Gastroesophageal sphincter (tissue), 4 donors: ENCODE results near the gene ADPRHL1. TPM values are rescaled to one million over a fixed set of nuclear protein-coding genes. Genes with fewer than 3 reads are reported as not detected.

Experiments used
- ATAC-seq: fragments of 150-250 bp; one replicate; pipeline ENCODE4 v1.9.1; 2016; ENCODE audit warnings: mild to moderate bottlenecking, moderate library complexity
- H3K27ac ChIP-seq, 4 donors: fragments of 200-600 bp; sonication (generic) in 3 of 4; 1 replicate in 3 of 4; 2 replicates in 1 of 4; pipeline ENCODE4 v1.5.1; 2016 to 2019
- H3K27me3 ChIP-seq: fragments of 200-600 bp; sonication (generic); one replicate; pipeline ENCODE4 v1.5.1; 2019
- H3K36me3 ChIP-seq, 2 donors: fragments of 200-600 bp; sonication (generic); one replicate each; pipeline ENCODE4 v1.5.1; 2019; ENCODE audit warnings: control low read depth in 1 of 2
- H3K4me1 ChIP-seq, 3 donors: fragments of 200-600 bp; sonication (generic); 1 replicate in 2 of 3; 2 replicates in 1 of 3; pipeline ENCODE4 v1.5.1; 2016 to 2019; ENCODE audit warnings: control low read depth in 2 of 3
- H3K4me3 ChIP-seq, 2 donors: fragments of 200-600 bp; sonication (generic); one replicate each; pipeline ENCODE4 v1.5.1; 2019; ENCODE audit warnings: mild to moderate bottlenecking in 1 of 2, moderate library complexity in 1 of 2
- H3K9me3 ChIP-seq, 3 donors: fragments of 200-600 bp; sonication (generic); one replicate each; pipeline ENCODE4 v1.5.1; 2017 to 2019; ENCODE audit warnings: control low read depth in 2 of 3
- EP300 ChIP-seq: sonication (generic); formaldehyde crosslinking; IDR thresholded peaks from one replicate; pipeline ENCODE4 v1.6.1; 2017; ENCODE audit warnings: antibody characterized with exemption, mild to moderate bottlenecking
- POLR2A ChIP-seq, 2 donors: fragments of 450-650 bp; IDR thresholded peaks; one replicate each; pipeline ENCODE4 v1.6.1; 2017; ENCODE audit warnings: antibody characterized with exemption in 2 of 2, mild to moderate bottlenecking in 2 of 2, moderate library complexity in 1 of 2
- POLR2AphosphoS5 ChIP-seq: sonication (generic); formaldehyde crosslinking; IDR thresholded peaks from one replicate; pipeline ENCODE4 v1.6.1; 2017; ENCODE audit warnings: antibody characterized with exemption
- WGBS, 2 donors: methylation state at CpG; one replicate each; pipeline ENCODE4 v1.1.5; 2018; ENCODE audit warnings: low coverage in 1 of 2; 5-methylcytosine and 5-hydroxymethylcytosine counted together
- total RNA-seq, 4 donors: library from RNA; depleted of rRNA; stranded (reverse); fragments of >200 nt; gene quantifications; one replicate each; pipeline ENCODE4 v1.1.0, GENCODE V29; 2016
- TF ChIP-seq, protein P1 (sequence below), 4 experiments: fragments of 200-600 bp in 2 of 4; fragments of 450-650 bp in 2 of 4; sonication (generic) in 1 of 4; IDR thresholded peaks; one replicate each; pipeline ENCODE4 v1.5.1; 2017 to 2019; ENCODE audit warnings: antibody characterized with exemption in 4 of 4, mild to moderate bottlenecking in 2 of 4, moderate library complexity in 2 of 4

ADPRHL1 gene
- total RNA-seq, 4 donors from 2014 or later = 4.7 to 33.8 (median 8.9) TPM

DNA sequence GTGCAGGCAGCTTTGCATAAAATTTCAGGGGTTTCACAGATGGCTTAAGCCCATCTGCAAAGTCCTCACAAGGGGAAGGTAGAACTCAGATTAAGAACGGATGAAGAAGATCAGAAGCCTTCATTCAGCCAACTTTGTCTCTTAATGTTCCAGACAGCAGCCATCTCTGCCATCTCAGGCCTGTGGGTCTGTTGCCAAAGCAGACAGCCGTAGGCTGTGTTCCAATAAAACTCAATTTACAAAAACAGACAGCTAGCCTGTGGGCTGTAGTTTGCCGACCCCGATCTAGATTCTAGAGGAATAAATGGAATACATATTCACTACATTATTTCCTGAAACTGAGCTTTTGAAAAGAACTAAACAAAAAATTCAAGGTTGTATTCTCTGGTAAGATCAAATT, 33.4 kb upstream of the ADPRHL1 start:
- H3K4me1 ChIP-seq = peaks cover 3 to 82% (median 15%) of the 10 kb centered on the region in 3 donors
- peaks cover 0 to 5% of the 10 kb centered on the region in 2 donors for H3K36me3 ChIP-seq
- no peaks in the 10 kb centered on the region for H3K27me3 ChIP-seq
- ATAC-seq = no peak
- no peak overlapping the region for H3K4me3 ChIP-seq
- TF ChIP-seq EP300 (no peak), POLR2AphosphoS5 (no peak), POLR2A (IDR thresholded peaks at IDR 0.05) (no peak)
- TF ChIP-seq, protein P1, sequence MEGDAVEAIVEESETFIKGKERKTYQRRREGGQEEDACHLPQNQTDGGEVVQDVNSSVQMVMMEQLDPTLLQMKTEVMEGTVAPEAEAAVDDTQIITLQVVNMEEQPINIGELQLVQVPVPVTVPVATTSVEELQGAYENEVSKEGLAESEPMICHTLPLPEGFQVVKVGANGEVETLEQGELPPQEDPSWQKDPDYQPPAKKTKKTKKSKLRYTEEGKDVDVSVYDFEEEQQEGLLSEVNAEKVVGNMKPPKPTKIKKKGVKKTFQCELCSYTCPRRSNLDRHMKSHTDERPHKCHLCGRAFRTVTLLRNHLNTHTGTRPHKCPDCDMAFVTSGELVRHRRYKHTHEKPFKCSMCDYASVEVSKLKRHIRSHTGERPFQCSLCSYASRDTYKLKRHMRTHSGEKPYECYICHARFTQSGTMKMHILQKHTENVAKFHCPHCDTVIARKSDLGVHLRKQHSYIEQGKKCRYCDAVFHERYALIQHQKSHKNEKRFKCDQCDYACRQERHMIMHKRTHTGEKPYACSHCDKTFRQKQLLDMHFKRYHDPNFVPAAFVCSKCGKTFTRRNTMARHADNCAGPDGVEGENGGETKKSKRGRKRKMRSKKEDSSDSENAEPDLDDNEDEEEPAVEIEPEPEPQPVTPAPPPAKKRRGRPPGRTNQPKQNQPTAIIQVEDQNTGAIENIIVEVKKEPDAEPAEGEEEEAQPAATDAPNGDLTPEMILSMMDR (IDR thresholded peaks at IDR 0.05) = no peak
- WGBS, 2 donors = 53 to 90% methylated on average over 3 to 4 of the region's 4 CpGs
- H3K27ac ChIP-seq = no peak overlapping the region
- no peaks in the 10 kb centered on the region for H3K9me3 ChIP-seq

DNA sequence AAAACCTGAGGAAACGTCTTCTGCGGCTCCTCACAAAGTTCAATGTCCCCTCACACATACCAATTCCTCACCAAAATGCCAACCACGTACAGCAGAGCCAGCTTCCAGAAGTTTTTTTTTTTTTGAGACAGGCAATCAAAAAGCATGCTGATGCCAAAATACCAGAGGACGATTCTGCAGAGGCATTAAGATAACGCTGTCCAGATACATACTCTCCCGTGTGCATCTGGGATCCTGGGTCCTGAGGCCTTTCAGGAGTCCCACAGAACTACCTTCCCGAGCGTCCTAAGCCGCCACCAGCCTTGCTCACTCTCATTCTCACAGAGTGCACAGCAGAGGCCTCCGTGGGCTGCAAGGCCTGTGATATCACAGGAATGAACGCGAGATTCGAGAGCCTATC, 32.3 kb upstream of the ADPRHL1 start:
- Histone ChIP-seq H3K4me1 (peaks cover 3 to 82% (median 15%) of the 10 kb centered on the region in 3 donors), H3K27ac (no peak overlapping the region), H3K4me3 (no peak overlapping the region), H3K36me3 (peaks cover 0 to 5% of the 10 kb centered on the region in 2 donors), H3K27me3 (no peaks in the 10 kb centered on the region), H3K9me3 (no peaks in the 10 kb centered on the region)
- WGBS, 2 donors = 63 to 79% methylated on average over 10 to 13 of the region's 13 CpGs
- TF ChIP-seq POLR2AphosphoS5 = no peak
- TF ChIP-seq, protein P1 (IDR thresholded peaks at IDR 0.05) = no peak
- no peak for TF ChIP-seq EP300
- TF ChIP-seq POLR2A (IDR thresholded peaks at IDR 0.05) = no peak
- no peak for ATAC-seq

DNA sequence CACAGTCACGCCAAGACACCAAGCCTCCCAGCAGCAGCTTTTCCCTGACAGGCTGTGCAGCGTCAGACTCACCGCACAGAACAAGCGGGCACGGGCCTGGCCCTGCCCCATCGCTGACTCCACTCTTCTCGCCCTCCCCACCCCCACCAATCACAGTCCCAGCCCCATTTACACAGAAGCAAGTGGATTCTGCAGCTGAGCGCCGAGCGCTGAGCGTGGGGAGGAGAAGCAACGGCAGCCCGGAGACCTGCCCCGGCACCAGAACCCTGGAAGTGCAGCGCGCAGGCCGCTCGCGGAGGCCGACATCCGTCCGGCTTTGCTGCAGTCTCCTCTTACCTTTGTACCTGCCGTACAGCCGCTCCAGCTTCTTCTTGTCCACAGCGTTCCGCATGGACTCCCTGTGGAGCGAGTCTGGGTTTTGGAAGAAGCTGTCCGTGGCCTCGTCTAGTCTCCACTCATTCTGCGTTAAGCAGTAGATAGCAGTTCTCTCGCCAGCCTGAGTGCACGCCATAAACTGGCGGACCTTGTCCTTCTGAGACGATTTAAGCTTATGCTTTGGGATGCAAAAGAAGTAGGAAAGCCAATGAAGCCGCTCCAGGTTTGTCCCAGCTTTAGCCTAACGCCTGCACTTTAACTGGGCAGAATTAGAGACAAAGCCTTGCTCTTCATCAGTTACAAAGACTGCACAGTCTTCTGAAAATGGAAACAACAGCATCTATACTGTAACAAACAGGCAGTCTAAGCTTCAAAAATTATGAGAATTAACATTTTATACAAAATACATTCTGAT, 30.4 kb upstream of the ADPRHL1 start:
- WGBS, 2 donors = 94 to 100% methylated on average over 2 to 23 of the region's 36 CpGs
- no peaks in the 10 kb centered on the region for H3K9me3 ChIP-seq
- peaks cover 0 to 23% of the 10 kb centered on the region in 2 donors for H3K36me3 ChIP-seq
- no peak for ATAC-seq
- no peak overlapping the region for H3K4me3 ChIP-seq
- H3K27ac ChIP-seq = no peak overlapping the region
- H3K27me3 ChIP-seq = no peaks in the 10 kb centered on the region
- peaks cover 0 to 68% (median 4%) of the 10 kb centered on the region in 3 donors for H3K4me1 ChIP-seq
- TF ChIP-seq POLR2A (IDR thresholded peaks at IDR 0.05) (no peak), POLR2AphosphoS5 (no peak)

DNA sequence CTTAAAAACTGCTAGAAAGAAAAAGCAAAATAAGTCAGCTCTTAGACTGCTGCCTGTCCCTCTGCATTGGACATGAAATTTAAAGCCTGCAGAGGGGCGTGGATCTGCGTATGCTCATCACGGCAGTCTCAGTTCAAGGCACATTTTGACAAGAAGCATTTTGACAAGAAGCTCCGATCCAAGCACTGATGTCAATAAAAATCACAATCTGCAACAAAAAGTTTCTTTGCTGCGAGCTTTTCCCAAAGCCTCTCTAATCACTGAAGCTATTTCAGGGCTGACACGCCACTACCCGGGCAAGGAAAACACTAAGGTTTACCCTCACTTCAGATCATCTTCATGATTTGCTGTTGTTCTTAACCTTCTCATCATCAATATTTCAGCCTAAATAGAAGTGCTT, 29.8 kb upstream of the ADPRHL1 start:
- TF ChIP-seq, protein P1 (IDR thresholded peaks at IDR 0.05) = no peak
- TF ChIP-seq POLR2AphosphoS5 (no peak), EP300 (no peak), POLR2A (IDR thresholded peaks at IDR 0.05) (no peak)
- Histone ChIP-seq H3K36me3 (peaks cover 0 to 29% of the 10 kb centered on the region in 2 donors), H3K4me1 (peaks cover 0 to 62% (median 3%) of the 10 kb centered on the region in 3 donors), H3K27ac (no peak overlapping the region), H3K27me3 (no peaks in the 10 kb centered on the region), H3K9me3 (no peaks in the 10 kb centered on the region), H3K4me3 (no peak overlapping the region)
- ATAC-seq = no peak
- 76 to 84% methylated on average over 6 to 7 of the region's 7 CpGs for WGBS, 2 donors

DNA sequence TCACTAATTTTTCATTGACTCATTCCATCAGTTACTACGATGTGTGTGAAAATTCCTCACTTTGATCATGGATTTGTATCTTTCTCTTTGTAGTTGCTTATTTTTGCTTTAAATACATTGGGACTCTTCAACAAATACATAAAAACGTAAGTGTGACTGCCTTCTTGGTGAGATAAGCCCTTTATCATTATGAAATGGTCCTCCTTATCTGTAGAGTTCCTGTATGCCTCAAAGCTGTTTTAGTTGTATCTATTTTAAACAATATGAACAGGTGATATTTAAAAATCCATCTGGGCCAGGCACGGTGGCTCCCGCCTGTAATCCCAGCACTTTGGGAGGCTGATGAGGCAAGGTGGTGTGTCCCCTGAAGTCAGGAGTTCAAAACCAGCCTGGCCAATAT, 25.9 kb upstream of the ADPRHL1 start:
- H3K9me3 ChIP-seq = no peaks in the 10 kb centered on the region
- peaks cover 0 to 68% of the 10 kb centered on the region in 2 donors for H3K36me3 ChIP-seq
- TF ChIP-seq, protein P1 (IDR thresholded peaks at IDR 0.05) = no peak
- TF ChIP-seq POLR2AphosphoS5 (no peak), POLR2A (IDR thresholded peaks at IDR 0.05) (no peak), EP300 (no peak)
- WGBS, 2 donors = 77 to 98% methylated on average over 4 of the region's 4 CpGs
- no peak overlapping the region for H3K4me3 ChIP-seq
- H3K27me3 ChIP-seq = no peaks in the 10 kb centered on the region
- peaks cover 0 to 27% (median 0%) of the 10 kb centered on the region in 3 donors for H3K4me1 ChIP-seq
- no peak overlapping the region for H3K27ac ChIP-seq
- ATAC-seq = no peak
